NK-92 treated with Interleukin-12 subunit alpha and Interleukin-12 subunit beta, amount 100 ng/mL, for 24 hours (cell line): ENCODE measurements around the gene TSPAN5.
"Not testable (repeated sequence)": the region's sequence is repeated elsewhere in the genome, so short reads cannot be mapped to it uniquely, and the experiment has no call there.

Experiments used
- DNase-seq: peaks from one replicate; lab custom pipeline; 2025; lab: John Stamatoyannopoulos, UW

Gene TSPAN5

GRCh38 chr4:98546910-98547594 lies 111.4 kb downstream of the TSPAN5 start:
- no peak for DNase-seq

- no peak for DNase-seq
Observed at GRCh38 chr4:98544818-98545414, 113.5 kb downstream of the TSPAN5 start.

- DNase-seq, result no peak
Observed at GRCh38 chr4:98544141-98544817, 114.1 kb downstream of the TSPAN5 start.

GRCh38 chr4:98542011-98542410 lies 116.4 kb downstream of the TSPAN5 start:
- DNase-seq, result no peak

GRCh38 chr4:98540803-98541202 lies 117.6 kb downstream of the TSPAN5 start:
- DNase-seq, result no peak

GRCh38 chr4:98539741-98540140 lies 118.7 kb downstream of the TSPAN5 start:
- no peak for DNase-seq

GRCh38 chr4:98539299-98539698 lies 119.1 kb downstream of the TSPAN5 start:
- no peak for DNase-seq

GRCh38 chr4:98536631-98537030 lies 121.8 kb downstream of the TSPAN5 start:
- DNase-seq, result no peak

- DNase-seq, result not testable (repeated sequence)
Observed at GRCh38 chr4:98534146-98534545, 124.3 kb downstream of the TSPAN5 start.

GRCh38 chr4:98530572-98530971 lies 127.8 kb downstream of the TSPAN5 start:
- no peak for DNase-seq

- no peak for DNase-seq
Observed at GRCh38 chr4:98529970-98530569, 128.3 kb downstream of the TSPAN5 start.

- no peak for DNase-seq
Observed at GRCh38 chr4:98528882-98529281, 129.5 kb downstream of the TSPAN5 start.

- no peak for DNase-seq
Observed at GRCh38 chr4:98527534-98528269, 130.7 kb downstream of the TSPAN5 start.

GRCh38 chr4:98524230-98524629 lies 134.2 kb downstream of the TSPAN5 start:
- no peak for DNase-seq

GRCh38 chr4:98522636-98523395 lies 135.6 kb downstream of the TSPAN5 start:
- DNase-seq, result no peak

GRCh38 chr4:98522062-98522461 lies 136.3 kb downstream of the TSPAN5 start:
- no peak for DNase-seq

- DNase-seq, result no peak
Observed at GRCh38 chr4:98521486-98521885, 136.9 kb downstream of the TSPAN5 start.

GRCh38 chr4:98519268-98519977 lies 139.0 kb downstream of the TSPAN5 start:
- no peak for DNase-seq

GRCh38 chr4:98518559-98519267 lies 139.7 kb downstream of the TSPAN5 start:
- no peak for DNase-seq
